OCI-LY3 (cell line): ENCODE results near the gene POLR3GL.
"Not testable (repeated sequence)": the region's sequence is repeated elsewhere in the genome, so short reads cannot be mapped to it uniquely, and the experiment has no call there.

ENCODE experiments used
- H2AFZ ChIP-seq: fragments of 200-600, 300-600 bp; shearing (Covaris generic); 2 replicates; pipeline ENCODE4 v1.6.0; 2014; ENCODE audit warnings: antibody characterized with exemption, low read depth, low read length
- H3K27ac ChIP-seq: fragments of 200-600, 300-600 bp; sonication (generic); 2 replicates; pipeline ENCODE4 v1.5.1; 2014; ENCODE audit warnings: mild to moderate bottlenecking, low read length, moderate library complexity, mixed read lengths
- H3K27me3 ChIP-seq: fragments of 200-600, 300-600 bp; sonication (generic); 2 replicates; pipeline ENCODE4 v1.6.1; 2014; ENCODE audit warnings: low read depth, low read length, mixed read lengths
- H3K36me3 ChIP-seq: fragments of 200-600, 300-600 bp; sonication (generic); replicated peaks from 2 replicates; pipeline ENCODE3; 2014; ENCODE audit warnings: low read depth, low read length, mixed read lengths
- H3K4me1 ChIP-seq: fragments of 300-600, 200-600 bp; sonication (generic); 2 replicates; pipeline ENCODE4 v1.6.1; 2014; ENCODE audit warnings: low read length, mixed read lengths
- H3K4me2 ChIP-seq: fragments of 200-600, 300-600 bp; sonication (generic); 2 replicates; pipeline ENCODE4 v1.6.1; 2014; ENCODE audit warnings: low read length, mixed read lengths
- H3K4me3 ChIP-seq: fragments of 300-600, 200-600 bp; sonication (generic); 2 replicates; pipeline ENCODE4 v1.5.1; 2014; ENCODE audit warnings: antibody characterized with exemption, mild to moderate bottlenecking, low read length, moderate library complexity
- H3K79me2 ChIP-seq: fragments of 300-600, 200-600 bp; shearing (Covaris generic); 2 replicates; pipeline ENCODE4 v1.6.1; 2014; ENCODE audit warnings: mild to moderate bottlenecking, low read length, mixed read lengths
- H3K9ac ChIP-seq: fragments of 300-600, 200-600 bp; shearing (Covaris generic); 2 replicates; pipeline ENCODE4 v1.6.0; 2014; ENCODE audit warnings: mild to moderate bottlenecking, low read length, moderate library complexity
- H3K9me3 ChIP-seq: fragments of 200-600, 300-600 bp; shearing (Covaris generic); 2 replicates; pipeline ENCODE4 v1.6.1; 2014; ENCODE audit warnings: low read length, mixed read lengths; ENCODE audit not compliant: insufficient read depth
- H4K20me1 ChIP-seq: fragments of 200-600, 300-600 bp; sonication (generic); 2 replicates; pipeline ENCODE4 v1.6.1; 2016; ENCODE audit warnings: low read length, mixed read lengths; ENCODE audit not compliant: insufficient read depth
- EZH2phosphoT487 ChIP-seq: fragments of 200-600 bp; shearing (Covaris generic); IDR thresholded peaks from 2 replicates; pipeline ENCODE4 v1.6.1; 2018; ENCODE audit warnings: antibody characterized with exemption, mixed run types, low read depth
- TF ChIP-seq, protein P1 (sequence below): fragments of 200-600, 300-600 bp; sonication (generic); IDR thresholded peaks from 2 replicates; pipeline ENCODE4 v1.5.1; 2014; ENCODE audit warnings: antibody characterized with exemption, low read length, low read depth

POLR3GL gene

GRCh38 chr1:145927063-145927886, 37.2 kb upstream of the POLR3GL start, which contains the start of gene RBM8A:
TSS of gene RBM8A (minus strand) at chr1:145927484. CDS start at chr1:145927426, 58 bp downstream.
- H3K9ac ChIP-seq: peak within 1 kb of the TSS; percentile 98
- peaks cover 27% of the 10 kb centered on the region for H3K4me1 ChIP-seq
- H3K4me2 ChIP-seq: peak within 1 kb of the TSS; percentile 92
- peaks cover 17% of the 10 kb centered on the region for H3K79me2 ChIP-seq
- TF ChIP-seq, protein P1, sequence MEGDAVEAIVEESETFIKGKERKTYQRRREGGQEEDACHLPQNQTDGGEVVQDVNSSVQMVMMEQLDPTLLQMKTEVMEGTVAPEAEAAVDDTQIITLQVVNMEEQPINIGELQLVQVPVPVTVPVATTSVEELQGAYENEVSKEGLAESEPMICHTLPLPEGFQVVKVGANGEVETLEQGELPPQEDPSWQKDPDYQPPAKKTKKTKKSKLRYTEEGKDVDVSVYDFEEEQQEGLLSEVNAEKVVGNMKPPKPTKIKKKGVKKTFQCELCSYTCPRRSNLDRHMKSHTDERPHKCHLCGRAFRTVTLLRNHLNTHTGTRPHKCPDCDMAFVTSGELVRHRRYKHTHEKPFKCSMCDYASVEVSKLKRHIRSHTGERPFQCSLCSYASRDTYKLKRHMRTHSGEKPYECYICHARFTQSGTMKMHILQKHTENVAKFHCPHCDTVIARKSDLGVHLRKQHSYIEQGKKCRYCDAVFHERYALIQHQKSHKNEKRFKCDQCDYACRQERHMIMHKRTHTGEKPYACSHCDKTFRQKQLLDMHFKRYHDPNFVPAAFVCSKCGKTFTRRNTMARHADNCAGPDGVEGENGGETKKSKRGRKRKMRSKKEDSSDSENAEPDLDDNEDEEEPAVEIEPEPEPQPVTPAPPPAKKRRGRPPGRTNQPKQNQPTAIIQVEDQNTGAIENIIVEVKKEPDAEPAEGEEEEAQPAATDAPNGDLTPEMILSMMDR: peak; percentile 62
- no peak for TF ChIP-seq EZH2phosphoT487
- peak within 1 kb of the TSS; percentile 90 for H3K4me3 ChIP-seq
- H2AFZ ChIP-seq: no peak within 1 kb of the TSS
- H3K27me3 ChIP-seq: no peaks in the 10 kb centered on the region
- no peaks in the 10 kb centered on the region for H4K20me1 ChIP-seq
- H3K27ac ChIP-seq: peak within 1 kb of the TSS; percentile 88
- peaks cover 22% of the 10 kb centered on the region for H3K36me3 ChIP-seq
- no peaks in the 10 kb centered on the region for H3K9me3 ChIP-seq

DNA sequence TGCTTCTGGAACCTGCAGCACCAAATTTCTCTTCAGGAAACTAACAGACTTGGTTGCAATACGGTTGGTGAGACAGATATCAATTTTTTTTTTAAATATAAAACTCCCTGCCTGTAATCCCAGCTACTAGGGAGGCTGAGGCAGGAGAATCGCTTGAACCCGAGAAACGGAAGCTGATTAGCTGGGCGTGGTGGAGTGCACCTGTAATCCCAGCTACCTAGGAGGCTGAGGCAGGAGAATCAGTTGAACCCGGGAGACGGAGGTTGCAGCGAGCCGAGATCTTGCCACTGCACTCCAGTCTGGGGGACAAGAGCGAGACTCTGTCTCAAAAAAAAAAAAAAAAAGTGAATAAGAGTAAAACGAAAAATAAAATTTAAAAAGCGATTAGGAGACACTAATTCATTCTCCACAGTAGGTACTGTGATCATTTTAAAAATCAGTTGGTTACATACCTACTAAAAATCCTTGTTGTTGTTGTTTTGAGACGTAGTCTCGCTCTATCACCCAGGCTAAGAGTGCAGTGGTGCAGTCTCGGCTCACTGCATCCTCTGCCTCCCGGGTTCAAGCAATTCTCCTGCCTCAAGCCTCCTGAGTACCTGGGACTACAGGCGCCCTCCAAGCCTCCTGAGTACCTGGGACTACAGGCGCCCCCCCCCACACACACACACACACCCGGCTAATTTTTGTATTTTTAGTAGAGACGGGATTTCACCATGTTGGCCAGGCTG, 36.4 kb upstream of the POLR3GL start:
- Histone ChIP-seq H3K9me3 (no peaks in the 10 kb centered on the region), H4K20me1 (no peaks in the 10 kb centered on the region), H3K36me3 (peaks cover 20% of the 10 kb centered on the region), H3K27ac (peak overlapping the region; percentile 88), H3K4me3 (peak overlapping the region; percentile 90), H3K27me3 (no peaks in the 10 kb centered on the region), H3K4me1 (peaks cover 34% of the 10 kb centered on the region), H3K4me2 (peak overlapping the region; percentile 80), H3K9ac (peak overlapping the region; percentile 98), H2AFZ (no peak overlapping the region), H3K79me2 (peaks cover 17% of the 10 kb centered on the region)
- TF ChIP-seq EZH2phosphoT487: no peak
- TF ChIP-seq, protein P1: no peak

- H3K4me3 ChIP-seq: 0 out of 2 replicates have a peak overlapping the region, but pooled peaks have one; percentile 35
- H3K9ac ChIP-seq: peak overlapping the region; percentile 51; the same call in 1 of the 2 replicates
- H2AFZ ChIP-seq, H4K20me1 ChIP-seq, H3K79me2 ChIP-seq, H3K9me3 ChIP-seq, H3K27me3 ChIP-seq: not testable (repeated sequence)
- H3K27ac ChIP-seq: peak overlapping the region; percentile 80
- peaks cover 22% of the 10 kb centered on the region for H3K36me3 ChIP-seq
- H3K4me1 ChIP-seq: peaks cover 35% of the 10 kb centered on the region
- H3K4me2 ChIP-seq: peak overlapping the region; percentile 55
Observed at GRCh38 chr1:145932522-145933009, 31.9 kb upstream of the POLR3GL start.

DNA sequence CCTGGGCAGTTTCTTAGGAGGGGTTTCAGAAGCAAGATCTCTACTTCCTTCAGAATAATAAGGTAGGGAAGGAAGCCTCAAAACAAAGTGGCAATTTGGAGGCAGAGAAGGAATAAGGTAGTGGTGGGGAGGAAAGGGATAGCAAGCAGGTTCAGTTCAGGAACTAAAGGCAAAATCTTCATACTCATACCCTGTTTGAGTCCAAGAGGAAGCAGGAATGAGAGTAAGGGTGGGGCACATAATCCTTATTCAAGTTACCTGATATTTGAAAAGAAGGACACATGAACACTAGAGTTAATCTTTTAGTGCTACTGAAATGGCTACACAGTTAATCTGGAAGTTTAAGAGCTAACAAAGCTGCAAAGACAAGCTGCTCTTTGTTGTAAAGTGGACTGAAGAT, 28.8 kb upstream of the POLR3GL start:
- no peaks in the 10 kb centered on the region for H4K20me1 ChIP-seq
- no peaks in the 10 kb centered on the region for H3K79me2 ChIP-seq
- no peak overlapping the region for H3K4me2 ChIP-seq
- H3K27me3 ChIP-seq: no peaks in the 10 kb centered on the region
- H2AFZ ChIP-seq: no peak overlapping the region
- TF ChIP-seq, protein P1: no peak
- TF ChIP-seq EZH2phosphoT487: no peak
- peaks cover 20% of the 10 kb centered on the region for H3K36me3 ChIP-seq
- H3K4me3 ChIP-seq: no peak overlapping the region
- no peaks in the 10 kb centered on the region for H3K9me3 ChIP-seq
- peaks cover 29% of the 10 kb centered on the region for H3K4me1 ChIP-seq
- H3K9ac ChIP-seq: no peak overlapping the region
- no peak overlapping the region for H3K27ac ChIP-seq
